Immature natural killer cell (primary cell): ENCODE measurements around the gene VAMP5. TPM values are rescaled to one million over a fixed set of nuclear protein-coding genes. Genes with fewer than 3 reads are reported as not detected.
"Not testable (repeated sequence)": the region's sequence is repeated elsewhere in the genome, so short reads cannot be mapped to it uniquely, and the experiment has no call there.

Source experiments
- DNase-seq, 3 donors: peaks; one replicate each; pipeline ENCODE4 v3.0.0; 2022; ENCODE audit warnings: mixed read lengths in 1 of 3
- H3K27ac Mint-ChIP-seq, 6 donors: one replicate each; pipeline ENCODE4 v1.8.0; 2020; ENCODE audit warnings: mixed read lengths in 6 of 6, mild to moderate bottlenecking in 5 of 6, inconsistent platforms in 4 of 6, moderate library complexity in 3 of 6
- H3K27me3 Mint-ChIP-seq, 3 donors: one replicate each; pipeline ENCODE4 v1.8.0; 2020 to 2021; ENCODE audit warnings: low read depth in 3 of 3, mild to moderate bottlenecking in 3 of 3, mixed read lengths in 3 of 3, moderate library complexity in 3 of 3, inconsistent platforms in 1 of 3
- H3K36me3 Mint-ChIP-seq, 3 donors: one replicate each; pipeline ENCODE4 v1.8.0; 2020; ENCODE audit warnings: mixed read lengths in 3 of 3, inconsistent platforms in 2 of 3, mild to moderate bottlenecking in 2 of 3
- H3K4me1 Mint-ChIP-seq, 2 donors: one replicate each; pipeline ENCODE4 v1.8.0; 2020; ENCODE audit warnings: inconsistent platforms in 2 of 2, mild to moderate bottlenecking in 2 of 2, mixed read lengths in 2 of 2, moderate library complexity in 1 of 2
- H3K4me3 Mint-ChIP-seq, 5 donors: one replicate each; pipeline ENCODE4 v1.8.0; 2020; ENCODE audit warnings: mild to moderate bottlenecking in 5 of 5, mixed read lengths in 5 of 5, inconsistent platforms in 3 of 5, moderate library complexity in 3 of 5
- H3K9me3 Mint-ChIP-seq, 6 donors: one replicate each; pipeline ENCODE4 v1.8.0; 2020; ENCODE audit warnings: mild to moderate bottlenecking in 6 of 6, mixed read lengths in 6 of 6, inconsistent platforms in 4 of 6, moderate library complexity in 3 of 6
- polyA plus RNA-seq, 3 donors: library from polyadenylated mRNA; unstranded; fragments of 300-500 nt; fragmentation: Illumina TruSeq; gene quantifications; one replicate each; pipeline ENCODE4 v1.2.3, GENCODE V29; 2021

Gene VAMP5, protein sequence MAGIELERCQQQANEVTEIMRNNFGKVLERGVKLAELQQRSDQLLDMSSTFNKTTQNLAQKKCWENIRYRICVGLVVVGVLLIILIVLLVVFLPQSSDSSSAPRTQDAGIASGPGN
- 100 to 1,000 TPM; 154 to 219 (median 201) TPM for polyA plus RNA-seq

DNA sequence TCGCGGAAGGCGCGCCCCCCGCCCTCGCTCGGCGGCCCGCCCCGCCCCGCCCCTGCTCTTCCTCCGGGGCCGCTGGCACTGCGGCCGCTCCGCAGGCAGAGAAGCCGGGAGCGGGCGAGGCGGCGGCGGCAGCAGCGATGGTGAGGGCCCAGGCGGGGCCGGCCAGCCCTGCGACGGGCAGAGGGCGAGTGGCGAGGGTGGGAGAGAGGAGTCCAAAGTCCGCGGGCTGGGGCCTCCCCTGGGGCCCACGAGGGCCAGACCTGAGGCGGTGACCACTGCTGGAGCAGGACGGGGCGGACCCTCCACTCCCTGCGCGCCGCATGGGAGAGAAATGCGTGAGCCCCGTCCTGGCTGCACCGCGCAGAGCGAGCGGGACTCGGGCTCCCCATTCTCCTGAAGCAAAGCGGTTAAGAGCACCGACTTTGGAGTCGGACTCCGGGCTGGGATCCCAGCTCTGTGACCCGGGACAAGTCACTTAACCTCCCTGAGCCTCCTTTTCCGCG, at the start of gene VAMP5:
Gene VAMP5, plus strand, starts transcription at position 78 of the 503 bp plus-strand sequence. Its CDS starts 60 bp downstream, at position 138.
- Mint-ChIP-seq H3K4me1 (peaks cover 53 to 79% of the 10 kb centered on the region in 2 donors), H3K27ac (peak within 1 kb of the TSS; percentile 84 to 95 (median 90)), H3K4me3 (peak within 1 kb of the TSS; percentile 86 to 93 (median 90))

DNA sequence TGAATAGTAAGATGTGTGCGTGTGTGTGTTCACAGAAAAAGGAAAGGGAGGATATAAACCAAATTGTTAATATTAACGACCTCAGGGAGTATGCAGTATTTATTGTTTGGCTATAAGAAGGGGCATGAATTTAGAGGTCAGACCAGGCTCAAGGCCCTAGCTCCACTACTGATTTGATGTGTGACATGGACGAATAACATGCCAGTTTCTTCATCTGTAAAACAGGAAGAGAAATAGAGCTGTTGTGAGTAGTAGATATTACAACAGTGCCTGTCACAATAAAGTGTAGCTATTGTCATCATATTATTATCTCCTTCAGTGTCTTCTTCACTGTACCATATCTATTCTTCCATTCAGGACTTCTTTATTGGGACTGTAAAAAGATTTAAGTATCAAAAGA, 49.4 kb upstream of the VAMP5 start:
- H3K9me3 Mint-ChIP-seq = no peaks in the 10 kb centered on the region
- H3K4me3 Mint-ChIP-seq = no peak overlapping the region
- H3K4me1 Mint-ChIP-seq = peaks cover 16 to 24% of the 10 kb centered on the region in 2 donors
- peak overlapping the region in 1 of 6 donors; percentile 79 for H3K27ac Mint-ChIP-seq
- peaks cover 12 to 15% (median 13%) of the 10 kb centered on the region in 3 donors for H3K27me3 Mint-ChIP-seq
- no peaks in the 10 kb centered on the region for H3K36me3 Mint-ChIP-seq
- no peak for DNase-seq

More for the DNA sequence above, at the start of gene VAMP5:
- DNase-seq = peak in 2 of 3 donors; percentile 26 to 33
- Mint-ChIP-seq H3K27me3 (no peaks in the 10 kb centered on the region), H3K36me3 (peaks cover 8 to 19% (median 12%) of the 10 kb centered on the region in 3 donors), H3K9me3 (no peaks in the 10 kb centered on the region)

DNA sequence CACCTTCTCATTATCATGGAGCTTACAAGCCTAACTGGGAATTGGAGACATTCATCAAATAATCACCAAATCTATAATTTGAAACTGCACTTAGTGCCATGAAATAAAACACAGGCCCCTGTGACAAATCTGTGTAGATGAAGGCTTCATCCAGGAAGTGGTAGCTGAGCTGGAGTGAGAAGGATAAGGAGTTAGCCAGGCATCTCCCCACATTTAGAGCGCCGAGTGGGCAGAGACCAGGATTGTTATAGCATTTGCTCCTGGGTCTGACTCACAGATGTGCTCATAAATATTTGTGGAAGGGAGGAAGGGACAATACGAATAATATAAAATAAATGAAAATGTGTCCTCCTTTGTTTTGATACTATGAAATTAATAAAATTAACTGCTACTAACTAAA, 47.8 kb upstream of the VAMP5 start:
- H3K4me1 Mint-ChIP-seq = peaks cover 31 to 40% of the 10 kb centered on the region in 2 donors
- no peak overlapping the region for H3K27ac Mint-ChIP-seq
- no peaks in the 10 kb centered on the region for H3K9me3 Mint-ChIP-seq
- peaks cover 0 to 3% (median 0%) of the 10 kb centered on the region in 3 donors for H3K36me3 Mint-ChIP-seq
- peak overlapping the region in 2 of 5 donors; percentile 9 to 27 for H3K4me3 Mint-ChIP-seq
- H3K27me3 Mint-ChIP-seq = peaks cover 11 to 20% (median 12%) of the 10 kb centered on the region in 3 donors
- no peak for DNase-seq

DNA sequence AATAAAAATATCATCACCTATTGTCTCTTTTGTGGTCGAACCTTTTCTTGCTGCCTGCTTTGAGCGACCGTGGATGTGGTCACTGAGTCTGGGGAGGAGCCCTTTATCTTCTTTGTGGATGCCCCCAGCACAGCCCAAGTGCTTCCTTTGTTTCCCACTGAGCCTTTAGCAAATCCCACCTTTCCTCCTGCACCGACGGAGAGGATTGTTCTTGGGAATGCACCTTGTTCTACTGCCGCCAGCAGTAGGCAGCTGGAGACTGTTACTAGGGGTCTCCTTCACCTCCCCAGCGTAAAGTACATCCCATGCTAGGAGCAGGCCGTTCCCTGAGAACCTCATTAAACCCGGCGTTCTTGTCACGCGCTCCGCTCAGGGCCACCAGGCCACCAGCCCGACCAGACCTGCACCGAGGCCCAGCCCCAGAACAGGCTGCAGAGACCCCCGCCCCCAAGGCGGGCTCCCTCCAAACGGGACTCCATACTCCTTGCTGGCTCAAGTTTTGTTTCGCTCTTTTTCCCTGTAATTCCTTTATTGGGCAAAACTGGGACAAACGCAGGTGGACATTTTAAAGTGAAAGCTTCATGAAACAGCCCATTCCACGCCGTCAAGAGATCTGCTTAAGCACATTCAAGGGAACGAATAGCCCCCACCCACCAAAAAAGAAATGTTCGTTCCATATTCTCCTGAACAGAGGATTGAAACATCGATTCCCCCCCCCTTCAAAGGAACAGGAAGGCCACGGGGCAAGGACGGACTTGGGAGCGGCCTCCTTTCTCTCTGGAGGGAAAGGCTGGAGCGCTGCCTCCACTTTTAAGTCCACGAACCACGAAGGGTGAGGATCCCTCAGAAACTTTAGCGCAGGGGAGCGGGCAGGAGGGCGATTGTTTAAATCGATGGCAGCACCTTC, 46.4 kb upstream of the VAMP5 start:
- DNase-seq = peak; percentile 10 to 20 (median 17)
- Mint-ChIP-seq H3K9me3 (no peaks in the 10 kb centered on the region), H3K36me3 (peaks cover 8 to 12% (median 10%) of the 10 kb centered on the region in 3 donors), H3K27me3 (peaks cover 11 to 21% (median 12%) of the 10 kb centered on the region in 3 donors), H3K4me3 (peak overlapping the region; percentile 95 to 97 (median 96)), H3K27ac (peak overlapping the region; percentile 89 to 96 (median 95)), H3K4me1 (peaks cover 35 to 48% of the 10 kb centered on the region in 2 donors)

DNA sequence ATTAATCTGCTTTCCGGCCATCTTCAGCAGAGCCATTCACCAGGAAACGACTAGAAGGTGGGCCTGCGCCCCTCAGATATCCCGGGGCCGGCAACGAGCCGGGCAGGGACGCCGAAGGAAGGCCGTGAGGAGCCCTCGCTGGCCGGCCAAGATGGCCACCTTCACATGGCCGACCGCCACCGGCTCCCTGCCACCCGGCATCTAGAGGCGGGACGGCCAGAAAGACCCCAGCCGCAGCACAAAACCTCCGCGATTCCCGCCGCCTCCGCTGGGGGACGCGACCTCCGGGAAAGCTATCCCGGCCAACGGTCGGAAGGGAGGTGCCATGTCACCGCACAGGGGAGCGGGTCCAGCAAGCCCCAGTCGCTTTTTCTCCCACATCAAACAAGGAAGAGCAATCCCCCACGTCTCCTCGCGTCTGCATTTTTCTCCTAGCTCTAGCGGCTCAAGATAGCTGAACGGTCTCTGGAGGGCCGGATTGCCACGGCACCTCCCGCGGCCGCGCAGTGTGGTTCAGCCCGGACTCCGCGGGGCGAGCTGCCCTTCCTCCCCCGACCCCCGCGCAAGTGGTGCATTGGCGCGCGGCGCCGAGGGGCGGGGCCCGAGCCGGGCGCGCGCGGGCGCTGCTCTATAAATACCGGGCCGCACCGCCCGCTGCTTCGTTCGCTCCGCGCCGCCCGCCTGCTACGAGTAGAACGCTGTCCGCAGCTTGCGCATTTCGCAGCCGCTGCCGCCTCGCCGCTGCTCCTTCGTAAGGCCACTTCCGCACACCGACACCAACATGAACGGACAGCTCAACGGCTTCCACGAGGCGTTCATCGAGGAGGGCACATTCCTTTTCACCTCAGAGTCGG, 45.5 kb upstream of the VAMP5 start, which contains the start of gene MAT2A:
Gene MAT2A, plus strand, starts transcription at position 662 of the 854 bp plus-strand sequence. Its CDS starts 120 bp downstream, at position 782.
- Mint-ChIP-seq H3K27me3 (peaks cover 11 to 22% (median 12%) of the 10 kb centered on the region in 3 donors), H3K27ac (peak within 1 kb of the TSS; percentile 89 to 96 (median 95)), H3K4me3 (peak within 1 kb of the TSS; percentile 95 to 97 (median 96)), H3K4me1 (peaks cover 35 to 48% of the 10 kb centered on the region in 2 donors), H3K9me3 (no peaks in the 10 kb centered on the region), H3K36me3 (peaks cover 14 to 17% (median 15%) of the 10 kb centered on the region in 3 donors)
- peak; percentile 91 to 93 (median 92) for DNase-seq

DNA sequence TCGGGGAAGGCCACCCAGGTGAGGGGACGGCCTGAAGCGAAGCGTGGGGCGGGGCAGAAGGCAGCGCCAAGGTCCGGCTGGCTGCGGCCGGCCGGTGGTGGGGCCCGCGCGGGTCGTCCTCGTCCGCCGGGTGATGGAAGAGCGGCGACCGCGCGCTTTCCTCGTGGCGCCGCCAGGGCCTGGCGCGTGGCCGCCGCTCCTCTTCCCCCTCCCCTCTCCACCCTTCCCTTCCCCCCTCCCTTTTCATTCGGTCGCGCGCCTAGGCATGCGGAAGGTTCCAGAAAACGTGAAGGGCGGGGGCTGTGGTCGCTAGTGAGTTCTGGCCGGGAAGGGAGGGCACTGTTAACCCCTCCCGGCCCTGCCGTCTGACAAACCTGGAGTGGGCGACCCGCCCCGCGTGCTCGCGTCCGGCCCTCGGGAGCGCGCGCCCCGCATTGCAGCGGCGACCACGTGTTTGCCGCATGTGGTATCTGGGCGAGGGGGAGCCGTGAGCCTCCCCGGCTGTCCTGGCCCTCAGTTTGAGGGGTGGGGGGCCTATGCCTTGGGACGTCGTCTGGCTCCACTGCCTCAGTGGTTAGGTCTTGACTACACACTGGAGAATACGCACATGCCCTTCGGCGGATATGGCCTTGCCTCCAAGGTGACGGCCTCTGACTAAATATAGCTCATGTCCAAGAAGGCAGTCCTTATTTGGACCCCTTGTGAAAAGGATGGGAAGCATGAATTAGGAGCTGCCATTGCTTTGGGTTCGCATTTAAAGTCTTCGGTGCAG, 44.7 kb upstream of the VAMP5 start:
- no peaks in the 10 kb centered on the region for H3K9me3 Mint-ChIP-seq
- H3K4me1 Mint-ChIP-seq = peaks cover 35 to 48% of the 10 kb centered on the region in 2 donors
- H3K27me3 Mint-ChIP-seq = peaks cover 11 to 22% (median 12%) of the 10 kb centered on the region in 3 donors
- H3K27ac Mint-ChIP-seq = peak overlapping the region; percentile 89 to 96 (median 95)
- H3K36me3 Mint-ChIP-seq = peaks cover 14 to 24% (median 21%) of the 10 kb centered on the region in 3 donors
- H3K4me3 Mint-ChIP-seq = peak overlapping the region; percentile 95 to 97 (median 96)
- peak; percentile 66 to 74 (median 74) for DNase-seq

DNA sequence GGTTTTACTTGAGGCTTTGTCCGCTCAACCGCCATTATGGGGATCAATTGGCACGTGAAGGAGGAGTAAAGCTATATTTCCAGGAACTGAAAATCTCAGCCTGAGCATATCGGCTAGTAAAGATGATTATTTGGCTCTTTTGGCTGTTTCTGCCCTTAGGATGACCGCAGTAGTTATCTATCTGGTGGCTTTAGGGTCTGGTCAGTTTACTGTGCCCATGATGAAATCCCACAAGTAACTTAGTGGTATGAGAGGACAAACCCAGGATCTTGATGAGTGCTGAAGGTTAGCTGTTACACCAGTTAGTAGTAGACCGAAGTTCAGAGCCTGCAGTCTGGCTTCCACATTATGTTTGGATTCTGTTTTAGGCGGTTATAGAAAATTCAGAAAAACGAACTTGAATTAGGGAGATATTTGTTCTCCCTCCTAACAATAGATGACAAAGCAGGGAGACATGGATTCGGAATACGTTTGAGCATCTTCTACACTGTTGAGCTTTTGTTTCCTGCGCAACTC, 44.0 kb upstream of the VAMP5 start:
- H3K36me3 Mint-ChIP-seq = peaks cover 14 to 24% (median 21%) of the 10 kb centered on the region in 3 donors
- H3K4me3 Mint-ChIP-seq = peak overlapping the region; percentile 95 to 97 (median 96)
- H3K9me3 Mint-ChIP-seq = no peaks in the 10 kb centered on the region
- H3K27me3 Mint-ChIP-seq = peaks cover 11 to 24% (median 12%) of the 10 kb centered on the region in 3 donors
- peaks cover 35 to 48% of the 10 kb centered on the region in 2 donors for H3K4me1 Mint-ChIP-seq
- peak overlapping the region; percentile 82 to 94 (median 88) for H3K27ac Mint-ChIP-seq
- no peak for DNase-seq

DNA sequence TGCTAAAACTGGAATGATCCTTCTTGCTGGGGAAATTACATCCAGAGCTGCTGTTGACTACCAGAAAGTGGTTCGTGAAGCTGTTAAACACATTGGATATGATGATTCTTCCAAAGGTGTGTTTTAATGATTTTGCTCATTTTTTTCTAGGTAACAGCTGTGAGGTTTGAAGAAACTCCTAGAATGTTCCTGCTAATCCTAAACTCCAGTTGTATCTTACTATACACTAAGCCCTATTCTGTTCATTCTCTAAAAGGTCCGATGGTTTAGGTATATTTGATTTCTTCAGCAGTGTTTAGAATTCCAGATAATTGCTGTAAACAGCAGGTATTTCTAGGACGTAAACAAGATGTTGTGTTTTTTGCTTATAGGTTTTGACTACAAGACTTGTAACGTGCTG, 43.0 kb upstream of the VAMP5 start:
- H3K36me3 Mint-ChIP-seq = peaks cover 14 to 24% (median 23%) of the 10 kb centered on the region in 3 donors
- H3K4me3 Mint-ChIP-seq = peak overlapping the region; percentile 0 to 96 (median 95)

DNA sequence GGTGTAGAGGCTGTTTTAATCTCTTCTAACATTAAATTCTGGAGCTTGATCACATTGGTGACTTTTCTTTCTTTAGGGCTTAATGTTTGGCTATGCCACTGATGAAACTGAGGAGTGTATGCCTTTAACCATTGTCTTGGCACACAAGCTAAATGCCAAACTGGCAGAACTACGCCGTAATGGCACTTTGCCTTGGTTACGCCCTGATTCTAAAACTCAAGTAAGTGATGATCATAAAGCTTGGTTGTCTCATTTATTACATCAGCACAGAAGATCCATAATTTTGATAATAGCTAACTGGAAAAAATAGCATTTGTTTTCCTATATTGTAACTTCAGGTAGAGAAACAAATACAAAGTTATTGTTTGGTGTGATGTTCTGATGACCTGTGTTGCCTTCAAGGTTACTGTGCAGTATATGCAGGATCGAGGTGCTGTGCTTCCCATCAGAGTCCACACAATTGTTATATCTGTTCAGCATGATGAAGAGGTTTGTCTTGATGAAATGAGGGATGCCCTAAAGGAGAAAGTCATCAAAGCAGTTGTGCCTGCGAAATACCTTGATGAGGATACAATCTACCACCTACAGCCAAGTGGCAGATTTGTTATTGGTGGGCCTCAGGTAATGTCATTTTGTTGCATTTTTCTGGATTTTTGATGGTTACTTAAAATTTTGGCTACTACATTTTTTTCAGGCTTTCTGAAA, 42.3 kb upstream of the VAMP5 start:
- peaks cover 33 to 41% of the 10 kb centered on the region in 2 donors for H3K4me1 Mint-ChIP-seq
- H3K4me3 Mint-ChIP-seq = peak overlapping the region in 1 of 5 donors; percentile 0

More for the DNA sequence above, 43.0 kb upstream of the VAMP5 start:
- peaks cover 11 to 24% (median 11%) of the 10 kb centered on the region in 3 donors for H3K27me3 Mint-ChIP-seq
- H3K27ac Mint-ChIP-seq = peak overlapping the region in 1 of 6 donors; percentile 55
- no peaks in the 10 kb centered on the region for H3K9me3 Mint-ChIP-seq
- H3K4me1 Mint-ChIP-seq = peaks cover 34 to 47% of the 10 kb centered on the region in 2 donors
- DNase-seq = no peak

DNA sequence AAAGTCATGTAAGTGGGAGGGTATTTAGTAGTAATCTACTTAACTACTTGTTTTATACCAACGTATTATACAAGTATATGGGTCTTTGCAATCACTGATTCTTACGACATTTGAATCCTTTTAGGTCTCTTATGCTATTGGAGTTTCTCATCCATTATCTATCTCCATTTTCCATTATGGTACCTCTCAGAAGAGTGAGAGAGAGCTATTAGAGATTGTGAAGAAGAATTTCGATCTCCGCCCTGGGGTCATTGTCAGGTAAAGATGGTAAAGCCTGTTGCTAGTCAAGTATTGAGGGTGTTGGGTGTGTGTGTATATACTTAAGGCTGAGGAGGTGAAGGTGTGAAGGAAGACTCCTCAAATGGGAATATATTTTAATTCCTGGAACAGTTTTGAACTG, 41.5 kb upstream of the VAMP5 start:
- Mint-ChIP-seq H3K27me3 (peaks cover 11 to 24% (median 13%) of the 10 kb centered on the region in 3 donors), H3K36me3 (peaks cover 14 to 24% (median 23%) of the 10 kb centered on the region in 3 donors), H3K4me3 (no peak overlapping the region)

More for the DNA sequence above, 42.3 kb upstream of the VAMP5 start:
- Mint-ChIP-seq H3K9me3 (no peaks in the 10 kb centered on the region), H3K27me3 (peaks cover 11 to 24% (median 13%) of the 10 kb centered on the region in 3 donors), H3K36me3 (peaks cover 14 to 24% (median 23%) of the 10 kb centered on the region in 3 donors), H3K27ac (peak overlapping the region in 4 of 6 donors; percentile 9 to 39 (median 13))
- no peak for DNase-seq

DNA sequence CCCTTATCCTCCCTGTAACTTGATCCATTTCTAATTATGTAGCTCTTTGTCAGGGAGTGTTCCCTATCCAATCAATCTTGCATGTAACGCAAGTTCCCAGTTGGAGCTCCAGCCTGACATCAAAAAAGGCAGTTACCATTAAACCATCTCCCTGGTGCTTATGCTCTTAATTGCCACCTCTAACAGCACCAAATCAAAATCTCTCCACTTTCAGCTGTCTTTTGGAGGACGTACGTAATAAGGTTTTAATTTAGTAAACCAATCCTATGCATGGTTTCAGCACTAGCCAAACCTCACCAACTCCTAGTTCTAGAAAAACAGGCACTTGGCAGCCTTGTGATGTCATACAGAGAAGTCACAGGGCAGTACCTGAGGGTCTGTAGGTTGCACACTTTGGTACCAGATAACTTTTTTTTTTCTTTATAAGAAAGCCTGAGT, 40.0 kb upstream of the VAMP5 start:
- H3K36me3 Mint-ChIP-seq = peaks cover 14 to 24% (median 23%) of the 10 kb centered on the region in 3 donors
- peaks cover 22 to 27% of the 10 kb centered on the region in 2 donors for H3K4me1 Mint-ChIP-seq
- not testable (repeated sequence) for H3K4me3 Mint-ChIP-seq, H3K9me3 Mint-ChIP-seq, DNase-seq, H3K27ac Mint-ChIP-seq
- H3K27me3 Mint-ChIP-seq = peaks cover 3 to 11% (median 6%) of the 10 kb centered on the region in 3 donors

More for the DNA sequence above, 41.5 kb upstream of the VAMP5 start:
- no peak for DNase-seq
- Mint-ChIP-seq H3K4me1 (peaks cover 28 to 32% of the 10 kb centered on the region in 2 donors), H3K9me3 (no peaks in the 10 kb centered on the region), H3K27ac (peak overlapping the region in 4 of 6 donors; percentile 0 to 44 (median 7))
